Measurements from ENCODE around the gene POR.

- TF ChIP-seq CTCF (IDR thresholded peaks at IDR 0.05; ENCODE audit: low read depth, low read length) = no peak
- no peak for TF ChIP-seq POLR2A (IDR thresholded peaks at IDR 0.05; ENCODE audit: extremely low read depth, insufficient read length)
- TF ChIP-seq MYC (IDR thresholded peaks at IDR 0.05; ENCODE audit: low read depth, low read length) = no peak
These were observed 73.9 kb downstream of the POR start for GRCh38 chr7:75988568-75989499.
